Measurements from ENCODE around the gene LRSAM1.

Gene LRSAM1

GRCh38 chr9:127428348-127428747 lies 23.0 kb upstream of the LRSAM1 start:
- DNase-seq, result no peak

- DNase-seq, result no peak
Observed at GRCh38 chr9:127430415-127430814, 20.9 kb upstream of the LRSAM1 start.

GRCh38 chr9:127437497-127438264 lies 13.6 kb upstream of the LRSAM1 start:
- no peak for DNase-seq

- DNase-seq, result no peak
Observed at GRCh38 chr9:127438394-127438793, 12.9 kb upstream of the LRSAM1 start.

GRCh38 chr9:127444283-127444920 lies 6.9 kb upstream of the LRSAM1 start:
- no peak for DNase-seq

- no peak for DNase-seq
Observed at GRCh38 chr9:127444921-127445850, 6.1 kb upstream of the LRSAM1 start.

GRCh38 chr9:127445851-127446712 lies 5.2 kb upstream of the LRSAM1 start:
- DNase-seq, result no peak

GRCh38 chr9:127446713-127447415 lies 4.4 kb upstream of the LRSAM1 start:
- no peak for DNase-seq

GRCh38 chr9:127447416-127448111 lies 3.7 kb upstream of the LRSAM1 start:
- DNase-seq, result no peak

GRCh38 chr9:127448112-127448805 lies 3.1 kb upstream of the LRSAM1 start:
- DNase-seq, result no peak

GRCh38 chr9:127449332-127449966 lies 1.9 kb upstream of the LRSAM1 start:
- no peak for DNase-seq

GRCh38 chr9:127450243-127450760 lies 1.0 kb upstream of the LRSAM1 start:
- no peak for DNase-seq

GRCh38 chr9:127451608-127451857 lies 223 bp downstream of the LRSAM1 start:
- no peak for DNase-seq

- no peak for DNase-seq
Observed at GRCh38 chr9:127451858-127452656, 747 bp downstream of the LRSAM1 start.

GRCh38 chr9:127452691-127453090 lies 1.4 kb downstream of the LRSAM1 start:
- no peak for DNase-seq

GRCh38 chr9:127455324-127455992 lies 4.1 kb downstream of the LRSAM1 start:
- DNase-seq, result no peak

- DNase-seq, result no peak
Observed at GRCh38 chr9:127457191-127457878, 6.0 kb downstream of the LRSAM1 start.

GRCh38 chr9:127458921-127459320 lies 7.6 kb downstream of the LRSAM1 start:
- DNase-seq, result no peak
